ENCODE data around the gene SLC38A4. TPM values are rescaled to one million over a fixed set of nuclear protein-coding genes. Genes with fewer than 3 reads are reported as not detected.

Gene SLC38A4
- total RNA-seq, 1 experiment from 2014 or later, result 0.96 TPM

GRCh38 chr12:46865311-46865710 lies 39.5 kb upstream of the SLC38A4 start:
- Mint-ChIP-seq H3K36me3 (ENCODE audit: insufficient read depth in 1 of 3, low read depth in 3 of 3) (peaks cover 18 to 30% (median 24%) of the 10 kb centered on the region in 3 experiments), H3K4me1 (no peaks in the 10 kb centered on the region), H3K27ac (no peak overlapping the region), H3K4me3 (no peak overlapping the region), H3K27me3 (ENCODE audit: low read depth) (no peaks in the 10 kb centered on the region; the same call in 1 of the 2 replicates), H3K9me3 (peaks cover 52 to 60% of the 10 kb centered on the region in 2 experiments)
- H4K20me1 ChIP-seq (ENCODE audit: control insufficient read depth, insufficient read depth, insufficient read length), result no peaks in the 10 kb centered on the region
- H3T11ph ChIP-seq (ENCODE audit: low read length), result no peak overlapping the region
- H3K23ac ChIP-seq (ENCODE audit: insufficient read length, low read depth, low read length), result no peak overlapping the region
- H3K9ac ChIP-seq (ENCODE audit: extremely low read depth, insufficient read length, low read length), result no peak overlapping the region
- no peaks in the 10 kb centered on the region for H3K79me1 ChIP-seq (ENCODE audit: insufficient read depth, low read depth, low read length, poor library complexity, severe bottlenecking)
- H3K4ac ChIP-seq (ENCODE audit: low read depth, low read length), result no peak overlapping the region
- no peak overlapping the region for H4K91ac ChIP-seq (ENCODE audit: insufficient read length, low read depth, low read length)
- no peak overlapping the region for H2AFZ ChIP-seq (ENCODE audit: low read length)
- H2BK120ac ChIP-seq (ENCODE audit: low read depth, low read length, poor library complexity, severe bottlenecking), result no peak overlapping the region
- no peak overlapping the region for H4K5ac ChIP-seq (ENCODE audit: insufficient read length, low read depth, low read length)
- H3K9me3 ChIP-seq (ENCODE audit: control insufficient read depth, low read depth, low read length), result peaks cover under 1% of the 10 kb centered on the region
- H2BK12ac ChIP-seq (ENCODE audit: insufficient read length, low read depth, low read length), result no peak overlapping the region
- no peak overlapping the region for H2BK15ac ChIP-seq (ENCODE audit: low read depth, low read length)
- no peak overlapping the region for H4K8ac ChIP-seq (replicated peaks; ENCODE audit: insufficient read length, low read depth, low read length)
- no peak overlapping the region for H3K27ac ChIP-seq (ENCODE audit: insufficient read length, low read depth, low read length)
- no peak overlapping the region for H3K4me2 ChIP-seq (ENCODE audit: insufficient read depth, insufficient read length, low read length)
- H3K23me2 ChIP-seq (ENCODE audit: insufficient read length, low read depth, low read length, poor library complexity, severe bottlenecking), result no peaks in the 10 kb centered on the region
- no peak for DNase-seq
- H3K27me3 ChIP-seq (ENCODE audit: insufficient read depth, low read length), result no peaks in the 10 kb centered on the region
- no peak overlapping the region for H3K56ac ChIP-seq (ENCODE audit: insufficient read length, low read depth, low read length)
- no peak overlapping the region for H2BK20ac ChIP-seq (ENCODE audit: low read depth, low read length, poor library complexity, severe bottlenecking)
- H3K14ac ChIP-seq (ENCODE audit: insufficient read depth, low read length), result no peak overlapping the region
- H3K18ac ChIP-seq (ENCODE audit: insufficient read length, low read depth, low read length), result no peak overlapping the region
- H3K4me1 ChIP-seq (ENCODE audit: insufficient read depth, low read length), result no peaks in the 10 kb centered on the region
- no peak overlapping the region for H2BK5ac ChIP-seq (ENCODE audit: insufficient read length, low read length)
- TF ChIP-seq CTCF (conservative IDR thresholded peaks at IDR 0.05), result no peak
- no peaks in the 10 kb centered on the region for H3K79me2 ChIP-seq (ENCODE audit: insufficient read depth, low read length)
- H2AK5ac ChIP-seq (ENCODE audit: insufficient read length, low read length), result no peak overlapping the region
